Fibroblast of villous mesenchyme (primary cell): ENCODE data around the gene SLC27A1. TPM values are rescaled to one million over a fixed set of nuclear protein-coding genes. Genes with fewer than 3 reads are reported as not detected.

Experiments used
- DNase-seq: peaks from one replicate; pipeline ENCODE4 v3.0.0-alpha.2; 2010; ENCODE audit warnings: low read depth
- H3K4me3 ChIP-seq: 2 replicates; pipeline ENCODE4 v1.5.1; 2011; ENCODE audit warnings: low read depth, mild to moderate bottlenecking, low read length
- total RNA-seq: library from RNA; depleted of rRNA; stranded (reverse); fragments of >200 nt; gene quantifications from 2 replicates; pipeline ENCODE4 v1.2.3, GENCODE V29; 2012
- TF ChIP-seq, protein P1 (sequence below): IDR thresholded peaks from 2 replicates; pipeline ENCODE4 v1.5.1; 2012; ENCODE audit warnings: low read depth, mild to moderate bottlenecking, low read length; ENCODE audit not compliant: insufficient read depth

The SLC27A1 gene
- total RNA-seq, 1 donor = 10.8 TPM

DNA sequence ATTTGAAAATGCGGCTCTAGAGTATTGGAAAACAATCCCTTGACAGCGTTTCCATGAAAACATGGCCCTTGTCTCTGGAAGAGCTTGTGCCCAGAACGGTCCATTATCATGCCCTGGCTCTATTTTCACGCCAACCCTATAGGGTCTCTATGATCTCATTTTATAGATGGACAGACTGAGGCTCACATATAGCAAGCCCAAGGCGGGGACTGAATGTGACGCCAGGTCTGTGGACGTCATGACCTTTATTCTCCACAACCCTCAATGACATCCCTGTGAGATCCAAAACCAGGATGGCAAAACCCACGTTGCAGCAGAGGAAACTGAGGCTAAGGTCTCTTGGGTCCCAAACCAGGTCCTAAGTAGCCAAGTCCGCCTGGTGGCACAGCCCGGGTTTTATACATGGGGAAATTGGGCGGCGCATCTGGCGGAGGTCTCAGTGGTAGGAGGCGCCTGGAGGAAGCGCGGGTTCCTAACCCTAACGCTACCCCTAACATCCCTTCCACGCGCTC is 84.7 kb downstream of the SLC27A1 start:
- TF ChIP-seq, protein P1, sequence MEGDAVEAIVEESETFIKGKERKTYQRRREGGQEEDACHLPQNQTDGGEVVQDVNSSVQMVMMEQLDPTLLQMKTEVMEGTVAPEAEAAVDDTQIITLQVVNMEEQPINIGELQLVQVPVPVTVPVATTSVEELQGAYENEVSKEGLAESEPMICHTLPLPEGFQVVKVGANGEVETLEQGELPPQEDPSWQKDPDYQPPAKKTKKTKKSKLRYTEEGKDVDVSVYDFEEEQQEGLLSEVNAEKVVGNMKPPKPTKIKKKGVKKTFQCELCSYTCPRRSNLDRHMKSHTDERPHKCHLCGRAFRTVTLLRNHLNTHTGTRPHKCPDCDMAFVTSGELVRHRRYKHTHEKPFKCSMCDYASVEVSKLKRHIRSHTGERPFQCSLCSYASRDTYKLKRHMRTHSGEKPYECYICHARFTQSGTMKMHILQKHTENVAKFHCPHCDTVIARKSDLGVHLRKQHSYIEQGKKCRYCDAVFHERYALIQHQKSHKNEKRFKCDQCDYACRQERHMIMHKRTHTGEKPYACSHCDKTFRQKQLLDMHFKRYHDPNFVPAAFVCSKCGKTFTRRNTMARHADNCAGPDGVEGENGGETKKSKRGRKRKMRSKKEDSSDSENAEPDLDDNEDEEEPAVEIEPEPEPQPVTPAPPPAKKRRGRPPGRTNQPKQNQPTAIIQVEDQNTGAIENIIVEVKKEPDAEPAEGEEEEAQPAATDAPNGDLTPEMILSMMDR = no peak
- DNase-seq = no peak
- H3K4me3 ChIP-seq = peak overlapping the region; percentile 77

DNA sequence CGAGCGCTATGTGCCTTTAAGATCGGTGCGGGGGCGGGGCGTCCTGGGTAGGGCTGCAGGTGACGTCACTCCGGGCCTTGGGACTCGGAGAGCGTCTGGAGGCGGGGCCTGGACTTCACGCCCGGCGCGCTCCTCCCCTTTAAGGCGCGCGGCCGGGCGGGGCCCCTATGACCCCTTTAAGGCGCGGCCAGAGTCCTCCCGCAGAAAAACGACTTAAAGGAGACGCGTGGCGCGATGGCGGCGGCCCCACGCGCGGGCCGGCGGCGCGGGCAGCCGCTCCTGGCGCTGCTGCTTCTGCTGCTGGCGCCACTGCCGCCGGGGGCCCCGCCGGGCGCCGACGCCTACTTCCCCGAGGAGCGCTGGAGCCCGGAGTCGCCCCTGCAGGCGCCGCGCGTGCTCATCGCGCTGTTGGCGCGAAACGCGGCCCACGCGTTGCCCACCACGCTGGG is 85.2 kb downstream of the SLC27A1 start, which contains the start of gene COLGALT1:
TSS of gene COLGALT1 (plus strand) at position 170 of the 449 bp plus-strand sequence. CDS start at position 235, 65 bp downstream.
- H3K4me3 ChIP-seq = peak within 1 kb of the TSS; percentile 77
- DNase-seq = peak; percentile 97
- TF ChIP-seq, protein P1 = no peak

Other genes starting within 250 kb of the SLC27A1 start
- gene OCEL1, start 244.3 kb upstream of the SLC27A1 start, total RNA-seq = 3.9 and 6.1 TPM in 2 replicates
- 51.0 and 56.0 TPM in 2 replicates for gene NR2F6, start 224.6 kb upstream of the SLC27A1 start, total RNA-seq
- gene USHBP1, start 205.8 kb upstream of the SLC27A1 start, total RNA-seq = not detected in 2 replicates
- gene BABAM1, start 203.1 kb upstream of the SLC27A1 start, total RNA-seq = 101 and 124 TPM in 2 replicates
- 0.32 and 0.86 TPM in 2 replicates for gene ANKLE1, start 188.6 kb upstream of the SLC27A1 start, total RNA-seq
- gene ABHD8, start 167.1 kb upstream of the SLC27A1 start, total RNA-seq = 13.8 and 15.5 TPM in 2 replicates
- gene MRPL34, start 164.7 kb upstream of the SLC27A1 start, total RNA-seq = 29.8 and 32.2 TPM in 2 replicates
- 14.8 and 16.8 TPM in 2 replicates for gene DDA1, start 161.0 kb upstream of the SLC27A1 start, total RNA-seq
- gene ANO8, start 135.7 kb upstream of the SLC27A1 start, total RNA-seq = 3.5 and 3.9 TPM in 2 replicates
- gene GTPBP3, start 133.0 kb upstream of the SLC27A1 start, total RNA-seq = 14.2 and 16.1 TPM in 2 replicates
- not detected in 2 replicates for gene PLVAP, start 93.2 kb upstream of the SLC27A1 start, total RNA-seq
- gene CCDC194, start 76.3 kb upstream of the SLC27A1 start, total RNA-seq = not detected in 2 replicates
- gene BST2, start 64.9 kb upstream of the SLC27A1 start, total RNA-seq = 2.6 and 7.8 TPM in 2 replicates
- gene MVB12A, start 50.5 kb upstream of the SLC27A1 start, total RNA-seq = 32.0 and 47.0 TPM in 2 replicates
- not detected in 2 replicates for gene TMEM221, start 21.9 kb upstream of the SLC27A1 start, total RNA-seq
- gene NXNL1, start 9.6 kb upstream of the SLC27A1 start, total RNA-seq = not detected in 2 replicates
- gene PGLS, start 41.1 kb downstream of the SLC27A1 start, total RNA-seq = 41.5 and 75.4 TPM in 2 replicates
- gene COLGALT1, start 85.1 kb downstream of the SLC27A1 start, total RNA-seq = 103 and 119 TPM in 2 replicates
- gene UNC13A, start 217.8 kb downstream of the SLC27A1 start, total RNA-seq = under 0.01 and 0.64 TPM in 2 replicates
- 14.8 and 15.1 TPM in 2 replicates for gene MAP1S, start 249.0 kb downstream of the SLC27A1 start, total RNA-seq